Measurements from ENCODE around the gene STK10.
A peak's percentile ranks its signal among the peaks of the same experiment; 100 is the strongest.

DNA sequence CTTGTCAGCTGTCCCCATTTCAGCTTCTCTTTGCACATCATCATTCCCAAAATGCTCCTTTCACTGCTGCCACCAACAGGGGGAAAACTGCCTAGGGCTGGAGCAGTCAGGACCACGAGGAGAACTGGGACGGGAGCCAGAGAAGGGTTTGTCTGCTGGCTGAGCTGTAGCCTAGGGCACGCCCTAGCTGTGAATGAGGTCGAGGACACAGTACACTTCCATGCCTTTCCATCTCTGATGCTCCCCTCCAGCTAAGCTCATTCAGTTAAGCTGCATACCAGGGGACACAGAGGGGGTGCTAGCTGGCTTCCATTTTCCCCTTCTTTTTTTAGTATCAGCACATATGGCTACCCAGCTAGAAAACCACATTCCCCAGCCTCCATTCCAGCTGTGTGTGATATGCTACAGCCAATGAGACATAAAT is 64.7 kb downstream of the STK10 start:
- TF ChIP-seq, protein P1, sequence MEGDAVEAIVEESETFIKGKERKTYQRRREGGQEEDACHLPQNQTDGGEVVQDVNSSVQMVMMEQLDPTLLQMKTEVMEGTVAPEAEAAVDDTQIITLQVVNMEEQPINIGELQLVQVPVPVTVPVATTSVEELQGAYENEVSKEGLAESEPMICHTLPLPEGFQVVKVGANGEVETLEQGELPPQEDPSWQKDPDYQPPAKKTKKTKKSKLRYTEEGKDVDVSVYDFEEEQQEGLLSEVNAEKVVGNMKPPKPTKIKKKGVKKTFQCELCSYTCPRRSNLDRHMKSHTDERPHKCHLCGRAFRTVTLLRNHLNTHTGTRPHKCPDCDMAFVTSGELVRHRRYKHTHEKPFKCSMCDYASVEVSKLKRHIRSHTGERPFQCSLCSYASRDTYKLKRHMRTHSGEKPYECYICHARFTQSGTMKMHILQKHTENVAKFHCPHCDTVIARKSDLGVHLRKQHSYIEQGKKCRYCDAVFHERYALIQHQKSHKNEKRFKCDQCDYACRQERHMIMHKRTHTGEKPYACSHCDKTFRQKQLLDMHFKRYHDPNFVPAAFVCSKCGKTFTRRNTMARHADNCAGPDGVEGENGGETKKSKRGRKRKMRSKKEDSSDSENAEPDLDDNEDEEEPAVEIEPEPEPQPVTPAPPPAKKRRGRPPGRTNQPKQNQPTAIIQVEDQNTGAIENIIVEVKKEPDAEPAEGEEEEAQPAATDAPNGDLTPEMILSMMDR (optimal IDR thresholded peaks at IDR 0.05 in 1 of 3, IDR thresholded peaks at IDR 0.05 in 1 of 3, conservative IDR thresholded peaks at IDR 0.05 in 1 of 3; ENCODE audit: extremely low read depth in 1 of 3, insufficient read depth in 2 of 3, low read length in 3 of 3): peak in 2 of 3 experiments; percentile 5 to 17
- TF ChIP-seq EZH2 (IDR thresholded peaks at IDR 0.05; ENCODE audit: low read length): no peak
